ENCODE measurements around the gene MAEL. TPM values are rescaled to one million over a fixed set of nuclear protein-coding genes. Genes with fewer than 3 reads are reported as not detected.

Gene MAEL
- total RNA-seq, 4 donors from 2014 or later, result not detected

DNA sequence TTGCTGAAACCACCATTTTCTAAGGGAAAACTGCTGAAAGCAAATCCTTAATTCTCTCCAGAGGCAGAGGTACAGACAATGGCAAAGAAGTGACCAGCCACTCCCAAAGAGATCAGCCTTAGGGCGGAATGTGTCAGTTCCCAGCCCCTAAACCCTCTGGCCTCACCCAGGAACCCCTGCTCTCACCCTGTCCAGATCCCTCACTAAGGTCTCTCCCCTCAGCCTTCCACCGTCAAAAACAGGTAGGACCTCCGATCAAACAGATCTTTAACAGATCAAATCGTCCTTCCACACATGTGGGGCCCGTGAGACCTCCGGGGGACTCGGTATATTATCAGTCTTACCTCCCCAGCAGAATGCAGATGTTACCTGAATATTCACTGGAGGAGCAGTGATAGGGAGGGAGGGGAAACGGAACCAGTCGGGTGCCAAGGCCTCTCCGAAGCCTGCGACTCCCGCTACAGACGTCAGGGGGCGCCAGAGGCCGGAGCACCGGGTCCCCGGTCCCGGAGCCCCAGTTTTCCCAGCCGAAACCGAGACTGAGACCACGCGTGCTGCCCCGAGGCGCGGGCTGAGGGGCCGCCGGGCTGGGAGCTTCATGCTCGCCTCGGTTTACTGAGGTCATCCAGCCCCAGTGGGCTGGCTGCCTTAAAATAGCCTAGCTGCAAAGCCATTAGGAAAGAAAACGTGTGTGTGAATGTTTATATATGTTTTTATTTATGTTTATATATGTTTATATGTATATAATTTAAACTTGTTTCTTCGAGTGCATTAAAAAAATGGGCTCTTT, 77.4 kb downstream of the MAEL start:
- H3K9me3 ChIP-seq, result no peaks in the 10 kb centered on the region
- H3K27me3 ChIP-seq, result peaks cover 0 to 4% (median 0%) of the 10 kb centered on the region in 4 donors
- intact Hi-C loops (cut with DNase I), result loop anchor here (10.0 kb wide), 3 partner anchors 148 to 468 kb away; no protein-coding TSS in a partner anchor
- DNase-seq, result no peak
- peak overlapping the region in 3 of 4 donors; percentile 15 to 48 (median 34) for H3K4me3 ChIP-seq
- 2 to 6% methylated on average over 20 to 27 of the region's 31 CpGs for WGBS, 2 donors
- peaks cover 0 to 8% (median 0%) of the 10 kb centered on the region in 3 donors for H3K4me1 ChIP-seq
- TF ChIP-seq CTCF (IDR thresholded peaks at IDR 0.05), result peak; percentile 82 to 95 (median 92)
- no peak for TF ChIP-seq POLR2A (IDR thresholded peaks at IDR 0.05)
- no peak overlapping the region for H3K27ac ChIP-seq
- H3K36me3 ChIP-seq, result no peaks in the 10 kb centered on the region

DNA sequence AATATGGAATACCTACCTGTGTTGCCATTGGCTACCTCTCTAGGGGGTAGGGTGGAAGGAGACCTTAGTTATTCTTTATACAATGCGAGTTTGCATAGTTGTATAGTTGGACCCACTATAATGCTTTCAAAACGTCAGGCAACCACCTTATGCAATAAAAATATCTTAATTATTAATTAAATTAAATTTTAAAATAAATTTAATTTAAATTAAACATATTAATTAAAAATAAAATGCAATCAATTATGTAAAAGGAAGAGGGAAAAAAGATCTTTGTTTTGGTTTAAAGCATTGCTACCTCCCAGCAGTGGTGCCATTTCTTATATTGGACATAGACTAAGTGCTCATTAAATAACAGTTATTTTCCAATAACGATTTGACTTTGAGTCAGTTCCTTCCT, 78.8 kb downstream of the MAEL start:
- H3K4me3 ChIP-seq, result no peak overlapping the region
- H3K4me1 ChIP-seq, result peaks cover 0 to 8% (median 0%) of the 10 kb centered on the region in 3 donors
- TF ChIP-seq POLR2A (IDR thresholded peaks at IDR 0.05), result no peak
- TF ChIP-seq CTCF (IDR thresholded peaks at IDR 0.05), result no peak
- H3K9me3 ChIP-seq, result no peaks in the 10 kb centered on the region
- WGBS, 2 donors, result 72 to 74% methylated on average over 3 of the region's 3 CpGs
- DNase-seq, result no peak
- intact Hi-C loops (cut with DNase I), result loop anchor here (10.0 kb wide), 3 partner anchors 147 to 467 kb away; no protein-coding TSS in a partner anchor
- H3K27ac ChIP-seq, result no peak overlapping the region
- peaks cover 0 to 4% (median 0%) of the 10 kb centered on the region in 4 donors for H3K27me3 ChIP-seq
- no peaks in the 10 kb centered on the region for H3K36me3 ChIP-seq

DNA sequence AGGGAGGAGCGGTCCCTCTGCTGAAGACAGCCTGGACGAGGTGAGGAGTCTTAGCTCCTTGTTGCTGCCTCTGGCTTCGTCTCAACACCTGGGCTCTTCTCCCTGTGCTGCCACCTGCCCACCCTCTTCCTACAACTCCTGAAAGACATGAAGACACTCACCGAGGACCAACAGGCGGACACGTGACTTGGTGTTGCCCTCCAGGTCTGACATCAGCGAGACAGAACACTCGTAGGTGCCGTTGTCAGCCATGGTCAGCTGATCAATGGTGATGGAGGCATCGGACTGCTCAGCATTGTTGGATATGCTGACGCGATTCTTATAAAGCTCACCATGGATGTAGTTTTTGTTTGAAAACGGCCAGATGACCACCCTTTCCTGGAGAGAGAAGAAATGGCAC, 79.7 kb downstream of the MAEL start:
- Histone ChIP-seq H3K27ac (no peak overlapping the region), H3K4me3 (no peak overlapping the region), H3K4me1 (peaks cover 0 to 8% (median 0%) of the 10 kb centered on the region in 3 donors), H3K36me3 (no peaks in the 10 kb centered on the region), H3K27me3 (peaks cover 0 to 4% (median 0%) of the 10 kb centered on the region in 4 donors), H3K9me3 (no peaks in the 10 kb centered on the region)
- 74 to 92% methylated on average over 4 to 12 of the region's 13 CpGs for WGBS, 2 donors
- intact Hi-C loops (cut with DNase I), result loop anchor here (10.0 kb wide), 3 partner anchors 146 to 466 kb away; no protein-coding TSS in a partner anchor
- no peak for DNase-seq
- TF ChIP-seq POLR2A (IDR thresholded peaks at IDR 0.05) (no peak), CTCF (IDR thresholded peaks at IDR 0.05) (no peak)

DNA sequence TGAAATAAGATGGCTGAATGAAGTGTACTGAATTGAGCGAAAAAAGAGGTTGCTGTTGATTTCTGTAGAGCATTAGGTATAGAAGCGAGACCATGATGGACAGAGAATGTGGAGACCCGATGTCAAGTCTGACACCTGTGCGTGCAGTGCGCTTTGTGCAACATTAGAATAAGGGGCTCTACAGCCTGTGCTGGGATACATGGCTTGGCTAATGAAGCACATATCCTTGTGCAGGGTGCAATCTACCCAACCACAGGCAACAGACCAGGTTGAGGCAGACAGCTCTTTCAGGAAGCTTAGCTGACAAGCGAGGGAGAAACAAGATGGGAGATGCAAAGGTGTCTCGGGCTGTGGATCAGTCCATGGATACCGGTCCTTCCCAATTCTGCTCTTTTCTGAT, 82.2 kb downstream of the MAEL start:
- Histone ChIP-seq H3K36me3 (no peaks in the 10 kb centered on the region), H3K4me1 (peaks cover 0 to 8% (median 0%) of the 10 kb centered on the region in 3 donors), H3K27ac (no peak overlapping the region), H3K4me3 (no peak overlapping the region), H3K9me3 (no peaks in the 10 kb centered on the region), H3K27me3 (peaks cover 0 to 10% (median 0%) of the 10 kb centered on the region in 4 donors)
- WGBS, 2 donors, result 75 to 94% methylated on average over 8 of the region's 8 CpGs
- intact Hi-C loops (cut with DNase I), result no loop called here
- TF ChIP-seq POLR2A (IDR thresholded peaks at IDR 0.05) (no peak), CTCF (IDR thresholded peaks at IDR 0.05) (no peak)
- DNase-seq, result no peak

Small RNA genes lying within 50 kb of the gene (small RNA-seq; reads per million reads assigned to genes)
- gene RNA5SP65, result 2.1 to 15.8 (median 13.0) reads per million in 4 donors

Other genes starting within 250 kb of the MAEL start
- gene POGK, start 149.8 kb upstream of the MAEL start, total RNA-seq, result 10 to 100 TPM; 18.7 to 34.1 (median 25.3) TPM
- gene TADA1, start 113.0 kb upstream of the MAEL start, total RNA-seq, result 10 to 100 TPM in 2 of 4 donors, 1 to 10 TPM in 2; 7.1 to 17.1 (median 10.7) TPM
- under 1 TPM in 3 of 4 donors, not detected in 1; 0.04 to 0.57 (median 0.21) TPM for gene ILDR2, start 13.7 kb upstream of the MAEL start, total RNA-seq
- gene GPA33, start 101.1 kb downstream of the MAEL start, total RNA-seq, result not detected
- gene STYXL2, start 104.8 kb downstream of the MAEL start, total RNA-seq, result under 1 TPM in 1 of 4 donors, not detected in 3; under 0.01 TPM
- gene POU2F1, start 231.6 kb downstream of the MAEL start, total RNA-seq, result 10 to 100 TPM in 1 of 4 donors, 1 to 10 TPM in 3; 7.8 to 10.5 (median 9.2) TPM